Naive thymus-derived CD4-positive, alpha-beta T cell (primary cell): ENCODE data around the gene SERPINF2. TPM values are rescaled to one million over a fixed set of nuclear protein-coding genes. Genes with fewer than 3 reads are reported as not detected.
"Not testable (repeated sequence)": the region's sequence is repeated elsewhere in the genome, so short reads cannot be mapped to it uniquely, and the experiment has no call there.

Source experiments
- ATAC-seq: fragments of 150-1000 bp; cut with Tn5 transposase; 2 replicates; pipeline ENCODE4 v1.10.0; 2021; ENCODE audit warnings: mild to moderate bottlenecking, moderate library complexity
- CTCF ChIA-PET: fragments of 350-600 bp; sonication (Branson Sonifier 250); formaldehyde crosslinking; loops from one replicate; lab custom pipeline; 2021; ENCODE audit warnings: antibody characterized with exemption; lab: Charles Lee
- POLR2A ChIA-PET: fragments of 350-600 bp; sonication (Branson Sonifier 250); formaldehyde crosslinking; loops from one replicate; lab custom pipeline; 2021; ENCODE audit warnings: antibody characterized with exemption, inconsistent platforms; lab: Charles Lee
- DNase-seq, 9 donors: peaks; one replicate each; pipeline versions ENCODE4 v3.0.0 to v3.0.0-alpha.2; 2020 to 2022; ENCODE audit warnings: mixed read lengths in 1 of 9
- H3K27ac ChIP-seq: one replicate; pipeline ENCODE4 v1.7.0; 2013; ENCODE audit warnings: mild to moderate bottlenecking, low read depth, low read length, moderate library complexity
- H3K27me3 ChIP-seq, 2 donors: one replicate each; pipeline ENCODE4 v1.7.0; 2013; ENCODE audit warnings: low read length in 2 of 2, mild to moderate bottlenecking in 2 of 2, moderate library complexity in 2 of 2; ENCODE audit not compliant: control insufficient read depth in 2 of 2, insufficient read depth in 2 of 2
- H3K36me3 ChIP-seq, 3 experiments: 1 replicate in 2 of 3; 2 replicates in 1 of 3; pipeline ENCODE4 v1.7.0; 2013; ENCODE audit warnings: low read length in 3 of 3, mild to moderate bottlenecking in 3 of 3, moderate library complexity in 1 of 3; ENCODE audit not compliant: insufficient read depth in 3 of 3, control insufficient read depth in 2 of 3
- H3K4me1 ChIP-seq, 2 donors: one replicate each; pipeline ENCODE4 v1.7.0; 2013; ENCODE audit warnings: low read length in 2 of 2, mild to moderate bottlenecking in 2 of 2, moderate library complexity in 1 of 2; ENCODE audit not compliant: control insufficient read depth in 2 of 2, insufficient read depth in 2 of 2
- H3K4me3 ChIP-seq: 2 replicates; pipeline ENCODE4 v1.7.0; 2013; ENCODE audit warnings: mild to moderate bottlenecking, low read length
- H3K9me3 ChIP-seq, 3 experiments: 1 replicate in 2 of 3; 2 replicates in 1 of 3; pipeline ENCODE4 v1.7.0; 2013; ENCODE audit warnings: low read length in 3 of 3; ENCODE audit not compliant: control insufficient read depth in 2 of 3
- H3K27ac Mint-ChIP-seq, 9 donors: one replicate each; pipeline ENCODE4 v1.8.0; 2020 to 2022; ENCODE audit warnings: mixed read lengths in 9 of 9, mild to moderate bottlenecking in 8 of 9, moderate library complexity in 5 of 9, inconsistent platforms in 2 of 9
- H3K27me3 Mint-ChIP-seq, 5 donors: one replicate each; pipeline ENCODE4 v1.8.0; 2021 to 2022; ENCODE audit warnings: mixed read lengths in 5 of 5, mild to moderate bottlenecking in 1 of 5
- H3K36me3 Mint-ChIP-seq, 5 donors: one replicate each; pipeline ENCODE4 v1.8.0; 2020 to 2022; ENCODE audit warnings: mixed read lengths in 5 of 5, mild to moderate bottlenecking in 3 of 5, inconsistent platforms in 1 of 5
- H3K4me1 Mint-ChIP-seq, 7 donors: one replicate each; pipeline ENCODE4 v1.8.0; 2020 to 2022; ENCODE audit warnings: mixed read lengths in 7 of 7, mild to moderate bottlenecking in 3 of 7, inconsistent platforms in 1 of 7
- H3K4me3 Mint-ChIP-seq, 10 donors: one replicate each; pipeline ENCODE4 v1.8.0; 2020 to 2022; ENCODE audit warnings: mild to moderate bottlenecking in 10 of 10, mixed read lengths in 10 of 10, moderate library complexity in 6 of 10, inconsistent platforms in 2 of 10
- H3K9me3 Mint-ChIP-seq, 11 donors: one replicate each; pipeline ENCODE4 v1.8.0; 2020 to 2022; ENCODE audit warnings: mixed read lengths in 11 of 11, mild to moderate bottlenecking in 4 of 11, inconsistent platforms in 1 of 11, moderate library complexity in 1 of 11
- intact Hi-C, 2 donors: fragments of 100-400 bp; cut with micrococcal nuclease; formaldehyde crosslinking; loops; one replicate each; pipeline ENCODE4 v1.15.1; 2023
- polyA plus RNA-seq, 2 donors: library from polyadenylated mRNA; unstranded; fragments of 300-500 nt; fragmentation: Illumina TruSeq; gene quantifications; one replicate each; pipeline ENCODE4 v1.2.3, GENCODE V29; 2021
- total RNA-seq, 6 experiments: library from RNA in 5 of 6; stranded (reverse) in 5 of 6; gene quantifications; 1 replicate in 5 of 6; 2 replicates in 1 of 6; pipeline ENCODE4 v1.2.3 and lab custom pipeline; 2021 to 2026

Gene SERPINF2
- total and polyA plus RNA-seq, 7 experiments from 2014 or later: 0.27 to 1.4 (median 0.65) TPM; not detected in 2

DNA sequence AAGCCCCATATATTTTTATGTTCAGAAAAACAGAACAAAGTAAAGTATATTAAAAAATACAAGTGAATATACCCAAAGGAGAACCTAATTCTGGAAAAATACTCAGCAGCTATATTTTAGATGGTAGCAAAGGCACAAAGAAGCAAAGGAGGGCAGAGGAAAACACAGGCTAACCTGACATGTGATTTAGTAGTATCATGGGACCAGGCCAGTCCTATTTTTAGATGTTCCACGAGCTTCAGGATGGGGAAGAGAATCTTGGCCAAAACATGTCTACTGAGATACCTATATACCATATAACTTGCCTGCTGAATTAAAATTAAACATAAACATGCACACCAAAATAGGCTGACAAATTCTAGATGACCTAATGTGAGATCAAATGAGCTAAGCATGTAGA is 54.1 kb downstream of the SERPINF2 start:
- Histone ChIP-seq H3K27me3 (no peaks in the 10 kb centered on the region), H3K27ac (no peak overlapping the region), H3K9me3 (no peaks in the 10 kb centered on the region), H3K4me3 (no peak overlapping the region), H3K36me3 (peaks cover 0 to 26% (median 0%) of the 10 kb centered on the region in 3 experiments), H3K4me1 (no peaks in the 10 kb centered on the region)
- Mint-ChIP-seq H3K4me3 (no peak overlapping the region), H3K36me3 (peaks cover 0 to 24% (median 10%) of the 10 kb centered on the region in 5 donors), H3K4me1 (peaks cover 10 to 21% (median 14%) of the 10 kb centered on the region in 7 donors), H3K27me3 (no peaks in the 10 kb centered on the region), H3K9me3 (no peaks in the 10 kb centered on the region), H3K27ac (peak overlapping the region in 4 of 9 donors; percentile 2 to 32 (median 12))
- ATAC-seq (no peak), DNase-seq (no peak)
- intact Hi-C loops: no loop called here
- ChIA-PET CTCF (interaction anchor here (0.6 kb wide), 1 partner anchor 84 kb away, joined by 3 read pairs; no protein-coding TSS in a partner anchor), POLR2A (no interaction called here)

DNA sequence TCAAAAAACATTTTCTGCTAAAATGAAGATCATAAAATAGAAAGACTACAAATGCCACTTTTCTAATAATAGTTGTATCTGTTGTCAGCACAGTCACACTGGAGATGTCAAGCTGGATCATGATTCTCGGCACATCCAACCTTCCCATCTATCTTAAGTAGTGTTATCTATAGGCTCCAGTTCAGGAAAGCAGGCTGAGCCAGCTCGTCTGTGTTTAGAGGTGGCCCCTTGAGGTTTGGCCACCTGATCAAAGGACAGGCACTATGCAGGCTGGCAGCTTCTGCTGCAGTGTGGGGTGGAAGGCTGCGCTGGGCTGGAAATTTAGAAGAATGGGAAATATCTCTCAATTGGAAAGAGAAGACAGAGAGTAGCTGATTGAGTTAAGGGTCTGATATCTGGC is 54.7 kb downstream of the SERPINF2 start:
- ATAC-seq (no peak), DNase-seq (no peak)
- Histone ChIP-seq H3K27me3 (no peaks in the 10 kb centered on the region), H3K4me1 (no peaks in the 10 kb centered on the region), H3K36me3 (peaks cover 0 to 31% (median 0%) of the 10 kb centered on the region in 3 experiments), H3K27ac (no peak overlapping the region), H3K9me3 (no peaks in the 10 kb centered on the region), H3K4me3 (no peak overlapping the region)
- Mint-ChIP-seq H3K27me3 (no peaks in the 10 kb centered on the region), H3K4me3 (no peak overlapping the region), H3K9me3 (no peaks in the 10 kb centered on the region), H3K36me3 (peaks cover 0 to 24% (median 10%) of the 10 kb centered on the region in 5 donors), H3K27ac (peak overlapping the region in 1 of 9 donors; percentile 2), H3K4me1 (peaks cover 10 to 21% (median 14%) of the 10 kb centered on the region in 7 donors)
- POLR2A ChIA-PET: interaction anchor here (0.8 kb wide), 1 partner anchor 13 kb away, joined by 7 read pairs; no protein-coding TSS in a partner anchor
- intact Hi-C loops: no loop called here
- CTCF ChIA-PET: no interaction called here

DNA sequence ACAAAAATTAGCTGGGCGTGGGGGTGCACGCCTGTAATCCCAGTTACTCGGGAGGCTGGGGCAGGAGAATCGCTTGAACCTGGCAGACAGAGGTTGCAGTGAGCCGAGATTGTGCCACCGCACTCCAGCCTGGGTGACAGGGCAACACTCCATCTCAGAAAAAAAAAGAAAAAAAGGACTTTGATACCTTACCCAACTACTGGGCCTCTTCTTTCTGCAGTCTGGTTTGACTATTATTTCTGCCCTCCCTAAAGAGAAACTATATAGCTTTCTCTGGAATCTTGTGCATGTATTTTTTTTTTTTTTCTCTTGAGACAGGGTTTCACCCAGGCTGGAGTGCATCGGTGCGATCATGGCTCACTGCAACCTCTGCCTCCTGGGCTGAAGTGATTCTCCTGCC is 55.2 kb downstream of the SERPINF2 start:
- DNase-seq, H3K27ac Mint-ChIP-seq, intact Hi-C loops, H3K4me3 Mint-ChIP-seq, H3K27me3 Mint-ChIP-seq, H3K27me3 ChIP-seq, H3K4me1 ChIP-seq, H3K9me3 Mint-ChIP-seq, H3K4me3 ChIP-seq, H3K27ac ChIP-seq, ATAC-seq, H3K9me3 ChIP-seq, CTCF ChIA-PET: not testable (repeated sequence)
- Mint-ChIP-seq H3K36me3 (peaks cover 0 to 23% (median 10%) of the 10 kb centered on the region in 5 donors), H3K4me1 (peaks cover 10 to 21% (median 14%) of the 10 kb centered on the region in 7 donors)
- peaks cover 0 to 32% (median 0%) of the 10 kb centered on the region in 3 experiments for H3K36me3 ChIP-seq
- POLR2A ChIA-PET: interaction anchor here (0.8 kb wide), 1 partner anchor 14 kb away, joined by 7 read pairs; no protein-coding TSS in a partner anchor

DNA sequence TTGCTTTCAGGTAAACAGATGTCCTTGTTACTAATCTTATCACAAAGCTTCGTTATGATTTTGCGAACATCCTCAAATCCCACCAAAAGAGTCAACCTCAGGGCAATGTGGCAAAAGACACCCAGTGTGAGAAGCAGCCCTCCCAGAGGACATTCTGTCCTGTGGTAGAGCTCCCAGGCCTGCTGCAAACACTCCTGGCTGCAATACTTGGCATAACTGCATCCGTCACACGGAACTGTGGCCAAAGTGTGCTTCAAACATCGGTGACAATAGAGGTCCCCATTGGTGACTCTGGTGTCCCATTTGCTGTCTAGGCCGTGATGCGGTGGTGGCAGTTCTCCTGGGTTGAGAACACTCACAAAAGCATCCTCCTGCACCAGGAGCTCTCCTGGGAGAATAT is 57.6 kb downstream of the SERPINF2 start:
- no peaks in the 10 kb centered on the region for H3K27me3 Mint-ChIP-seq
- POLR2A ChIA-PET: no interaction called here
- ATAC-seq: no peak
- no peak overlapping the region for H3K4me3 ChIP-seq
- H3K9me3 ChIP-seq: no peaks in the 10 kb centered on the region
- no peak for DNase-seq
- peaks cover 3 to 49% (median 5%) of the 10 kb centered on the region in 3 experiments for H3K36me3 ChIP-seq
- intact Hi-C loops: no loop called here
- H3K27ac Mint-ChIP-seq: peak overlapping the region in 1 of 9 donors; percentile 48
- no peak overlapping the region for H3K4me3 Mint-ChIP-seq
- H3K4me1 Mint-ChIP-seq: peaks cover 7 to 11% (median 10%) of the 10 kb centered on the region in 7 donors
- H3K9me3 Mint-ChIP-seq: no peaks in the 10 kb centered on the region
- CTCF ChIA-PET: no interaction called here
- H3K27ac ChIP-seq: no peak overlapping the region
- H3K27me3 ChIP-seq: no peaks in the 10 kb centered on the region
- H3K4me1 ChIP-seq: no peaks in the 10 kb centered on the region
- peaks cover 0 to 36% (median 12%) of the 10 kb centered on the region in 5 donors for H3K36me3 Mint-ChIP-seq

DNA sequence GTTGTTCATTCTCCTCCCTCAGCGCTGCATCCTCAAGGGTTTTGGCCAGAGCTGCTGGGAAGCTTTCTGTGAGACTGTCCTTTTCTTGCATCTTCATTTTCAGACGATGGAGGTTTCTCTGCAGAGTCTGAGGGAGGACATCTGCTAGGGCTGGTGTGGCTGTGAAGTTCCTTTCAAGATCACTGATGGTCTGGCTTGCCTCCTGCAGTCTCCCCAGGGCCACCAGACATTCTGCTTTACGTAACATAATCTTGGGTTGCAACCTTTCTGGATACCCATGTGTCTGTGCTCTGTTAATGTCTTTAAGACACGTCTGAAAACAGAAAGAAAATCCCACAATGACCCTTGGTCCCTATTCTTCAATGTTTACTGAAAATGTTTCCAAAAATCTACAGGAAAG is 58.0 kb downstream of the SERPINF2 start:
- H3K36me3 ChIP-seq: peaks cover 3 to 49% (median 5%) of the 10 kb centered on the region in 3 experiments
- ATAC-seq (no peak), DNase-seq (no peak)
- intact Hi-C loops: no loop called here
- H3K27me3 Mint-ChIP-seq: no peaks in the 10 kb centered on the region
- H3K4me1 ChIP-seq: no peaks in the 10 kb centered on the region
- peaks cover 0 to 36% (median 11%) of the 10 kb centered on the region in 5 donors for H3K36me3 Mint-ChIP-seq
- no peak overlapping the region for H3K4me3 Mint-ChIP-seq
- POLR2A ChIA-PET: no interaction called here
- H3K27ac Mint-ChIP-seq: no peak overlapping the region
- no peaks in the 10 kb centered on the region for H3K9me3 ChIP-seq
- H3K9me3 Mint-ChIP-seq: no peaks in the 10 kb centered on the region
- H3K4me1 Mint-ChIP-seq: peaks cover 6 to 11% (median 8%) of the 10 kb centered on the region in 7 donors
- H3K27ac ChIP-seq: no peak overlapping the region
- CTCF ChIA-PET: no interaction called here
- no peak overlapping the region for H3K4me3 ChIP-seq
- no peaks in the 10 kb centered on the region for H3K27me3 ChIP-seq

DNA sequence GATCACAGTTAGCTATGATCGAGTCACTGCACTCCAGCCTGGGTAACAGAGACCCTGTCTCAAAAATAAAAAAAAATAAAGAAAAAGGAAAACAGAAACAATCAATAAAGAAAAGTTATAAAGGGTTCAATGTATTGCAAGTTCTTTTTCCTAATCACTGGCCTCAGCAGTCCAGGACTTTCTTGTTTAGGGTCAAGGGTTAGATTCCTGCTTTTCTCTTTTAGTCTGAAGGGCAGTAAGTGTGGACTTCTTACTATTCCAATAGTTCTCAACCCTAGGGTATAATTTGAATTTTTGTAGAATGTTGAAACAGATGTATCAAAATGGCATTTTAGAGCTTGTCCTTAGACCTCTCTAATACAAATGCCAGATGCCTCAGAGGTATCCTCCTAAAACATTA is 59.8 kb downstream of the SERPINF2 start:
- Mint-ChIP-seq H3K9me3 (no peaks in the 10 kb centered on the region), H3K27ac (no peak overlapping the region), H3K4me3 (no peak overlapping the region), H3K36me3 (peaks cover 0 to 32% (median 8%) of the 10 kb centered on the region in 5 donors), H3K27me3 (no peaks in the 10 kb centered on the region), H3K4me1 (peaks cover under 1 to 5% (median 1%) of the 10 kb centered on the region in 7 donors)
- peaks cover 3 to 45% (median 5%) of the 10 kb centered on the region in 3 experiments for H3K36me3 ChIP-seq
- POLR2A ChIA-PET: no interaction called here
- ATAC-seq (no peak), DNase-seq (no peak)
- H3K4me3 ChIP-seq: no peak overlapping the region
- CTCF ChIA-PET: interaction anchor here (0.7 kb wide), 1 partner anchor 239 kb away, joined by 3 read pairs; no protein-coding TSS in a partner anchor
- no peaks in the 10 kb centered on the region for H3K9me3 ChIP-seq
- no peaks in the 10 kb centered on the region for H3K27me3 ChIP-seq
- H3K27ac ChIP-seq: no peak overlapping the region
- no peaks in the 10 kb centered on the region for H3K4me1 ChIP-seq
- intact Hi-C loops: no loop called here

DNA sequence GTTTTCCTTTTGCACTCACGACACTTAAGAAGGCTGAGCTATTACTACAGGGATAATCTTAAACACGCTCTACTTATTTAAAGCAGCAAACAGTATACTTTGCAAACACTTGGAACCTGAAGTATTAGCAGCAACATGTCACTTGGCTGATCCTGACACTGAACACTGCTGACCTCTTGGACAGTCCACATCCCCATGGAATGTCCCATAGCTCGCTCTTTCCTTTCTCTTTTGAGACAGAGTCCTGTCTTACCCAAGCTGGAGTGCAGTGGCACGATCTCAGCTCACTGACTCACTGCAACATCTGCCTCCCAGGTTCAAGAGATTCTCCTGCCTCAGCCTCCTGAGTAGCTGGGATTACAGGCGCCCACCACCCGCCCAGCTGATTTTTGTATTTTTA is 60.6 kb downstream of the SERPINF2 start:
- H3K4me1 Mint-ChIP-seq: peaks cover 0 to 7% (median 0%) of the 10 kb centered on the region in 7 donors
- H3K27me3 Mint-ChIP-seq: no peaks in the 10 kb centered on the region
- Histone ChIP-seq H3K4me1 (no peaks in the 10 kb centered on the region), H3K4me3 (no peak overlapping the region), H3K27me3 (no peaks in the 10 kb centered on the region), H3K9me3 (no peaks in the 10 kb centered on the region), H3K27ac (no peak overlapping the region), H3K36me3 (peaks cover 3 to 42% (median 5%) of the 10 kb centered on the region in 3 experiments)
- no peak for ATAC-seq
- ChIA-PET CTCF (no interaction called here), POLR2A (interaction anchor here (0.5 kb wide), 1 partner anchor 71 kb away, joined by 3 read pairs; no protein-coding TSS in a partner anchor)
- H3K36me3 Mint-ChIP-seq: peaks cover 0 to 35% (median 9%) of the 10 kb centered on the region in 5 donors
- intact Hi-C loops: no loop called here
- DNase-seq: no peak
- H3K9me3 Mint-ChIP-seq: no peaks in the 10 kb centered on the region
- H3K27ac Mint-ChIP-seq: peak overlapping the region in 2 of 9 donors; percentile 21 to 26
- H3K4me3 Mint-ChIP-seq: no peak overlapping the region
